Endothelial cell of umbilical vein (primary cell): Measurements from ENCODE around the gene MED8. TPM values are rescaled to one million over a fixed set of nuclear protein-coding genes. Genes with fewer than 3 reads are reported as not detected.

Source experiments
- BruUV-seq: library from RNA; stranded (reverse); fragments of 400-500 nt; replicated peaks from 2 replicates; lab custom pipeline; 2021; lab: Mats Ljungman, UMichigan
- CTCF ChIA-PET: fragments of 300-600, 350-600 bp; sonication (Branson Sonifier 250); formaldehyde crosslinking; loops from one replicate; lab custom pipeline; 2021; ENCODE audit warnings: antibody characterized with exemption, inconsistent platforms; lab: Charles Lee
- POLR2A ChIA-PET: fragments of 300-600, 350-600 bp; sonication (Branson Sonifier 250); formaldehyde crosslinking; loops from one replicate; lab custom pipeline; 2021; ENCODE audit warnings: antibody characterized with exemption, inconsistent platforms; lab: Charles Lee
- DNase-seq: peaks from one replicate; pipeline ENCODE4 v3.0.0-alpha.2; 2011; ENCODE audit warnings: low read depth, low spot score
- FAIRE-seq: peaks from 2 replicates; lab custom pipeline; 2011; peaks lifted over from hg19 to GRCh38; lab: Jason Lieb, UNC
- H2AFZ ChIP-seq: 2 replicates; pipeline ENCODE4 v1.6.0; 2012; ENCODE audit warnings: low read depth, low read length, control low read depth, inconsistent platforms
- H3K27ac ChIP-seq: 2 replicates; pipeline ENCODE4 v1.5.1; 2011; ENCODE audit warnings: low read depth, mild to moderate bottlenecking, control low read depth, low read length, moderate library complexity; ENCODE audit not compliant: insufficient read depth
- H3K27me3 ChIP-seq, 2 experiments: 2 replicates each; pipeline versions ENCODE4 v1.6.0 to v1.6.1; 2011; ENCODE audit warnings: low read length in 2 of 2, mixed read lengths in 1 of 2; ENCODE audit not compliant: control insufficient read depth in 2 of 2, insufficient read depth in 2 of 2
- H3K36me3 ChIP-seq, 2 experiments: 2 replicates in 1 of 2; 3 replicates in 1 of 2; pipeline ENCODE4 v1.5.1; 2011; ENCODE audit warnings: low read length in 2 of 2, mild to moderate bottlenecking in 1 of 2, moderate library complexity in 1 of 2; ENCODE audit not compliant: control insufficient read depth in 2 of 2, insufficient read depth in 2 of 2; ENCODE audit errors: extremely low read depth in 1 of 2
- H3K4me1 ChIP-seq: 3 replicates; pipeline ENCODE4 v1.5.1; 2011; ENCODE audit warnings: mild to moderate bottlenecking, low read length; ENCODE audit not compliant: control insufficient read depth, insufficient read depth; ENCODE audit errors: extremely low read depth
- H3K4me2 ChIP-seq: 2 replicates; pipeline ENCODE4 v1.6.1; 2011; ENCODE audit warnings: low read length, control low read depth, mixed read lengths; ENCODE audit not compliant: insufficient read depth
- H3K4me3 ChIP-seq, 3 experiments: fragments of 200-600 bp in 1 of 3; sonication (generic), shearing (Covaris generic) in 1 of 3; replicated peaks in 1 of 3; 2 replicates each; pipeline ENCODE4 v1.5.1; 2011 to 2016; ENCODE audit warnings: control low read depth in 3 of 3, low read length in 3 of 3, mild to moderate bottlenecking in 2 of 3, inconsistent platforms in 1 of 3, low read depth in 1 of 3, moderate library complexity in 1 of 3; ENCODE audit not compliant: insufficient read depth in 1 of 3
- H3K79me2 ChIP-seq: 2 replicates; pipeline ENCODE4 v1.6.0; 2012; ENCODE audit warnings: low read length, inconsistent platforms; ENCODE audit not compliant: control insufficient read depth, insufficient read depth
- H3K9ac ChIP-seq: replicated peaks from 2 replicates; pipeline ENCODE3; 2011; ENCODE audit warnings: low read length, control low read depth; ENCODE audit not compliant: insufficient read depth; ENCODE audit errors: extremely low read depth
- H3K9me1 ChIP-seq: replicated peaks from 3 replicates; pipeline ENCODE4 v1.6.0; 2011; ENCODE audit warnings: mild to moderate bottlenecking, low read length; ENCODE audit not compliant: control insufficient read depth, insufficient read depth; ENCODE audit errors: extremely low read depth
- H3K9me3 ChIP-seq: replicated peaks from 2 replicates; pipeline ENCODE4 v1.5.1; 2012; ENCODE audit warnings: low read length, inconsistent platforms; ENCODE audit not compliant: control insufficient read depth, insufficient read depth
- H4K20me1 ChIP-seq: replicated peaks from 2 replicates; pipeline ENCODE3; 2011; ENCODE audit warnings: mild to moderate bottlenecking, low read length; ENCODE audit not compliant: control insufficient read depth, insufficient read depth; ENCODE audit errors: extremely low read depth
- CTCF ChIP-seq, 2 donors: IDR thresholded peaks; 1 replicate in 1 of 2; 2 replicates in 1 of 2; pipeline ENCODE4 v1.5.1; 2011; ENCODE audit warnings: low read length in 2 of 2, mild to moderate bottlenecking in 2 of 2, moderate library complexity in 2 of 2, control low read depth in 1 of 2, inconsistent platforms in 1 of 2, low read depth in 1 of 2; ENCODE audit not compliant: insufficient read depth in 1 of 2; ENCODE audit errors: extremely low read depth in 1 of 2
- EZH2 ChIP-seq: IDR thresholded peaks from 2 replicates; pipeline ENCODE4 v1.6.1; 2012; ENCODE audit warnings: borderline replicate concordance, low read depth, mild to moderate bottlenecking, moderate library complexity, low read length, inconsistent platforms; ENCODE audit not compliant: severe bottlenecking
- FOS ChIP-seq: IDR thresholded peaks from 2 replicates; pipeline ENCODE4 v1.6.1; 2011; ENCODE audit warnings: mild to moderate bottlenecking, low read length, moderate library complexity, borderline replicate concordance; ENCODE audit not compliant: insufficient read depth
- GATA2 ChIP-seq: IDR thresholded peaks from 2 replicates; pipeline ENCODE4 v1.7.0; 2011; ENCODE audit warnings: low read depth, mild to moderate bottlenecking, moderate library complexity, mixed read lengths, low read length; ENCODE audit not compliant: insufficient read length, insufficient read depth
- JUN ChIP-seq: IDR thresholded peaks from 2 replicates; pipeline ENCODE4 v1.6.1; 2011; ENCODE audit warnings: borderline replicate concordance, low read depth; ENCODE audit not compliant: insufficient read length, insufficient read depth
- MAX ChIP-seq: IDR thresholded peaks from 2 replicates; pipeline ENCODE4 v1.6.1; 2011; ENCODE audit not compliant: insufficient read depth, insufficient read length
- MYC ChIP-seq: IDR thresholded peaks from one replicate; pipeline ENCODE4 v1.6.1; 2011; ENCODE audit warnings: mild to moderate bottlenecking, low read depth, low read length
- POLR2A ChIP-seq: IDR thresholded peaks from 2 replicates; pipeline ENCODE4 v1.6.1; 2012; ENCODE audit warnings: low read depth, mild to moderate bottlenecking, control low read depth, low read length
- POLR2AphosphoS5 ChIP-seq: IDR thresholded peaks from 2 replicates; pipeline ENCODE4 v1.6.1; 2012; ENCODE audit warnings: low read depth, mild to moderate bottlenecking, control low read depth, low read length, moderate library complexity; ENCODE audit not compliant: insufficient read depth
- dilution Hi-C: fragments of 300-500 bp; cut with MboI; formaldehyde crosslinking; loops from one replicate; pipeline ENCODE4 v1.15.0; 2019; ENCODE audit warnings: low sequenced_read_pairs; ENCODE audit not compliant: extremely low pct_ligation_motif_present
- intact Hi-C: fragments of 100-400 bp; cut with micrococcal nuclease; formaldehyde crosslinking; loops from one replicate; pipeline ENCODE4 v1.10.0; 2022
- polyA plus RNA-seq, 4 experiments: library from polyadenylated mRNA; depleted of rRNA in 3 of 4; stranded (reverse) in 3 of 4; unstranded in 1 of 4; fragments of >200 nt; gene quantifications; 2 replicates each; pipeline versions ENCODE4 v1.2.1 to v1.2.3, GENCODE V29; 2011 to 2012; ENCODE audit warnings: missing spikeins in 1 of 4
- total RNA-seq: library from RNA; stranded (reverse); gene quantifications from 2 replicates; pipeline ENCODE4 v1.2.3, GENCODE V29; 2021

Gene MED8
- total and polyA plus RNA-seq, 2 donors (not counting 3 experiments of a cell fraction or from before 2014, with no cell fraction given), result 19.6 to 45.6 TPM

GRCh38 chr1:43351421-43352350 lies 37.9 kb downstream of the MED8 start:
- H3K9ac ChIP-seq, result no peak overlapping the region
- no peak for FAIRE-seq

More at GRCh38 chr1:43351421-43352350, 37.9 kb downstream of the MED8 start:
- no peak overlapping the region for H2AFZ ChIP-seq
- H3K4me3 ChIP-seq, result no peak overlapping the region
- no TSS peak for BruUV-seq
- dilution Hi-C loops (no loop called here), intact Hi-C loops (no loop called here)
- no peak overlapping the region for H3K4me2 ChIP-seq
- POLR2A ChIA-PET, result no interaction called here
- H3K4me1 ChIP-seq, result peaks cover 3% of the 10 kb centered on the region
- TF ChIP-seq MAX, result no peak
- TF ChIP-seq POLR2A, result no peak
- no peak for TF ChIP-seq POLR2AphosphoS5
- no peak for TF ChIP-seq CTCF (IDR thresholded peaks at IDR 0.05; ENCODE audit: extremely low read depth in 1 of 2, insufficient read depth in 1 of 2, low read depth in 1 of 2, low read length in 2 of 2)
- no peak for TF ChIP-seq EZH2
- no peak for TF ChIP-seq MYC
- no peak for TF ChIP-seq GATA2
- no peak for TF ChIP-seq JUN
- no peak for TF ChIP-seq FOS
- no peaks in the 10 kb centered on the region for H4K20me1 ChIP-seq
- no peaks in the 10 kb centered on the region for H3K9me3 ChIP-seq
- H3K36me3 ChIP-seq, result no peaks in the 10 kb centered on the region
- no peaks in the 10 kb centered on the region for H3K79me2 ChIP-seq
- H3K9me1 ChIP-seq, result no peaks in the 10 kb centered on the region
- no peak overlapping the region for H3K27ac ChIP-seq
- no peak for DNase-seq
- H3K27me3 ChIP-seq, result no peaks in the 10 kb centered on the region
- CTCF ChIA-PET, result no interaction called here
